ENCODE data around the gene ARHGAP22.
A peak's percentile ranks its signal among the peaks of the same experiment; 100 is the strongest.

Gene ARHGAP22

GRCh38 chr10:48459270-48460150 lies 145.4 kb downstream of the ARHGAP22 start:
- peak; percentile 63 for DNase-seq

GRCh38 chr10:48458662-48459048 lies 146.2 kb downstream of the ARHGAP22 start:
- no peak for DNase-seq

DNA sequence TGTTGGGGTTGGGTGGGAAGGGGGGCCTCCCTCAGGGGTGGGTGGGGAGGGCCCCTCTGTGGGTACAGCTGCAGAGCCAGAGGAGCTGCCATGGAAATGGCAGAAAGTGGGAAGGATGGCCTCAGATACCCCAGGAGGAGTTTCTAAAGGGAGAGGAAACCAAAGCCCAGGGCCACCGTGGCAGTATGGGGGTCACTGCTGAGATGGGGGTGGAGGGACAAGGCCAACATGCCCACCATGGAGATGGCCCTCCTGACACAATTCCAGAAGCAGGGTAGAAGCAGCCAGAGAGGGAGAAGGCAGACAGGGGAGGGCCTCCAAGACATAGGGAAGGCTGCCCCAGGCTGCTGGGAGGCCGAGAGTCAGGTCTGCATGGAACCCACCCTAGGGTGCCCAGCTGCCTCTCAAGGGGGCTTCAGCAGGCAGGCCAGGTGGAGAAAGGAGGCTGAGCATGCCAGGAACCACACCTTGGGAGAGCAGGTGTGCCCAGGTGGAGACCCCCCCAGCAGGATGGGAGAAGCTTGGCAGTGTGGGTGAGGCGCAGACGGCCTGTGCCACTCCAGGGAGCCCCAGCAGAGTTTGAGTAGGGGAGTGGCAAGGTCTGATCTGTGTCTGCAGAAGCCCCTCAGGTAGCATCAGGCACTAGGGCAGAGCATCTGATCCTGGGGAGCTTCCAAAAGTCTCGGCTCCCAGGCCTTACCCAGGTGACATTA lies 146.8 kb downstream of the ARHGAP22 start:
- peak; percentile 44 for DNase-seq

DNA sequence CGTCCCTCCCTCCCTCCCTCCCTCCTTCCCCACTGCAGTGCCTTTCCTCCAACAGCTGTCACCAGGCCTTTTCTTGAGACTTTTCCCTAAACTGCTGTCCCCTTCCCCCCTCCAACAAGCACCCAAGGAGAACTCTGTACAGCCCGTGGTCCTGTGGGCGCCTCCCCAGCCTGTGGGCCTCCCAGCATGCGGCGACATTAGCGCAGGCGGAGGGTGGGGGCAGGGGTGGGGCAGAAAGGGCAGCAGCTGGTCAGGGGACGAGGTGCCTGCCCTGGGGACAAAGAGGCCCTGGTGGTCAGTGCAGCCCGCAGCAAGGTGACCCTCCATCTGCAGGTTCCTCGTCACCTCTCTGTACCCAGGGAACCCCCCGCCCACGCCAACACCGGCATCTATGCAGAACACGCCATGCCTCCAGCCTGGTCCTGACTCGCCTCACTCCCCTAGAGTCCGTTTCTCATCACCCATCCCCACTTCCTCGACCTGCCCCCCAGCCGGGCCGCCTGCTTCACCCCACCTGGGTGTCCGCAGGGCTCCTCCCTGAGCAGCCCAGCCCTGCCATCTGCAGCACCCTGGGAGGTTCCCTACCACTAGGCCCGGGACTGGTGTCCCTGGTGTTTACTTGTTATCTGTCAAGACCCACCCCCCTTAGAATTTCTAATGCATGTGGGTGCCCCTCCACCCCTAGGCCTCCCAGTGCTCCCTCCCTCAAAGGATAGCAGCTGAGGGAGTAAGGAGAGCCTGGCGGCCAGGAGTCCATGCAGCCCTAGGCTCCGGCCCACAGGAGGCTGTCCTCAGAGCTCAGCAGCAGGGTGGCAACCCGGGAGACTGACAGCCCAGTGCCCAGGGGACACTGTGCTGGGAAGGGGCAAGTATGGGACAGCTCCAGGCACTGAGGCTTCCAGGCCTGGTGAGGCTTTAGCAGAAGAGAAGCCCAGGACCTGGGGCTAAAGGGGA lies 147.8 kb downstream of the ARHGAP22 start:
- peak; percentile 43 for DNase-seq

DNA sequence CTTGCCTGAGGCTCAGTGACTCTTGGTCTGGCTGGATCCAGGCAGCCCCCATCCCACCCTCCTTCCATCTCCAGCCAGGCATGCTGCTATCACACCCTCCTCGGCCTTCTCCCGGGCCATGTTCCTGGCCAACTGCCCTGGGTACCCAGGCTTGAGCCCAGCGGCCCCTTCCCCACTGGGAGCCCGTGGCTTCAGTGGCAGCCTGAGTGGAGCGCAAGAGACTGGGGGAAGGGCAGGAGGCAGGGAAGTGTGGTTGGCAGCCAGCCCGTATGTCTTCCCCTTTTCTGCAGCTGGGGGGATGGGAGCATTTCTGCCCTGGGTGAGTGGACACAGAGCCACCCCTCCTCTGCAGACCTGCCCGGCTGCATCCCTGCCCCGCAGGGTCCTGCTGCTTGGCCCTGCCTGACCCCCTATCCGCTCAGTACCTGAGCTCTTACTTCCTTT lies 148.5 kb downstream of the ARHGAP22 start:
- peak; percentile 49 for DNase-seq

DNA sequence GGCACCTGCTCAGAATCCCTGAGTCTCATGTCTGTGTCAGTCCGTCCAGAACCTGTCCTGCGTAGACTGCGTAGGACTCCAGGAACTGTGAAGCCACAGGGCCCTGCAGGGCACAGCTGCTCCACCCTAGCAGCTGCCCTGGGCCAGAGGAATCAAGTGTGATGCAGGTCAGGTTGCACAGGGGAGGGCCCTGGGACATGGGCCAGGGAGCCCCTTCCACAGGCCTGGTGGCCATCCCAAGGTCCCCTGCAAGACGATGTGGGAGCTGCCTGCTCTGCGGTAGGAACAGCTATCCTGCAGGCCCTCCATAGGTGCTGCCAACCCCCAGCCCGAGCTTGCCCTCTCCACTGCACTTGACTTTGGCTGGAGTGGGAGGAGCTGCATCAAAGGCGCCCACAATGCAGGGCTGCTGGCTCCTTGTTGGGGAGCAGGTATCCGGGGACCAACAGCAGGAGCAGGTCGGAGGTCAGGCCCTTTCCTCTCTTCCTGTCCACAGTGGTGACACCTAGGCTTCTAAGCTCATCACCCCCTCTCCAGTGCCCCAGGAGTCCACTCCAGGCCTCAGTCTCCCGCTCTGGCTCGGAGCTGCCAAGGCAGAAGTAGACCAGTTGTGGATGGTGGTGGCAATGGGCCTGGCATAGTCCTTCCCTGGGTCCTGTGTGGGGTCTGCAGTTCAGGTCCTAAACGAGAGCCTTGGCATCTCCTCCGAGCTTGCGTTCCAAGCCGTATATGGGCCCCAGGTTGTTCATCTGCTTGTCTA lies 149.3 kb downstream of the ARHGAP22 start:
- peak; percentile 46 for DNase-seq

DNA sequence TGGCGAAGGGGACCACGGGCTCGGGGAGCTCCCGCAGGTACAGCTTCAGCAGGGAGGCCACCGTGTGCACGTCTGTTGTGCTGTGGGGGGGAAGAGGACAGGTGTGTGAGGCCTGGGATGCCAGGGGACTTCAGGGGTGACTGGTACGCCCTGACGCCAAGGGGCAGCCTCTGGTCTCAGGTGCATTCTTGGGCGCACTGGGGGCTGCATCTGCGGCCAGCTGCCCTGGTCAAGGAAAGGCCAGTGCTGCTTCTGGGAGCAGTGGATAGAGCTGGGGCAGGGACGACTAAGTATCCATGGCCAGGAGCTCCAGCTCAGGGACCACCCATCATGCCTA lies 149.8 kb downstream of the ARHGAP22 start:
- DNase-seq = peak; percentile 45

- peak; percentile 72 for DNase-seq
Observed at GRCh38 chr10:48454302-48455054, 150.4 kb downstream of the ARHGAP22 start.

DNA sequence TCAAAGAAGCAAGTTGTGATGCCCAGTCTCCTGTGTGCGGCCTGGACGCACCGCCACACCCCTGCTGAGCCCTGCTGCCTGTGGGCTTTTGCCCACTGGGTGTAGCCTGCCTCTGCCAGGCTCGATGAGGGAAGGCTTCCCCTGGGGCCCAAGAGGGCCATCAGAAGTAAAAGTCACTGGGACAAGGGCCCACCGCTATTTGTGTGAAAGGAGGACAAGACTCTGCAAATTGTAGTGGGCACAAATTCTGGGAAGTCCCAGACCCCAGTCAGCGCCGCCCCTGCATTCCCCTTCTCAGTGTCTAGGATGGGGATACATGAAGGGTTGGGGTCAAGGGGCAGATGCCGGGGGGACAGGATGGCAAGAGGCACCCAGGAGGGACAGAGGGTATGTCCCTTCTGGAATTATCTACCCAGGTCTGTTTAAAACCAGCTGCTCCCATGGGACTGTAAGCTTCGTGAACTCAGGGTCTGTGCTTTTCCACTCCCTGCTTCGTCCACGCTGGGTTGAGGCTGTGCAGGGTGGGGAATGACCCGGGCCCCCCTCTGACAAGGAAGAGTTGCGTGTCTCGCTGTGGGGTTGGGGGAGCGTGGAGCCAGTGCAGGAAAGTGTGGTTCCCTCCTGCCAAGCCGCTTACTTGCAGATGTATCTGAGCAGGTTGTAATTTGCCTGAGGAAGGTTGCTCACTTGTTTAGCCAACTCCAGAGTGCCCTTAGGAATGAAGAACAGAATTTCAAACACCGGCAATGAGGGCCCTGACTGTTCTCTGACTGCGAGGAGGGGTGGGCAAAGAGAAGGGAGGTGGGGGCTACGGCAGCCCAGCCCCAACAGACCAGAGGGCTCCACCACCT lies 151.2 kb downstream of the ARHGAP22 start:
- peak; percentile 39 for DNase-seq

DNA sequence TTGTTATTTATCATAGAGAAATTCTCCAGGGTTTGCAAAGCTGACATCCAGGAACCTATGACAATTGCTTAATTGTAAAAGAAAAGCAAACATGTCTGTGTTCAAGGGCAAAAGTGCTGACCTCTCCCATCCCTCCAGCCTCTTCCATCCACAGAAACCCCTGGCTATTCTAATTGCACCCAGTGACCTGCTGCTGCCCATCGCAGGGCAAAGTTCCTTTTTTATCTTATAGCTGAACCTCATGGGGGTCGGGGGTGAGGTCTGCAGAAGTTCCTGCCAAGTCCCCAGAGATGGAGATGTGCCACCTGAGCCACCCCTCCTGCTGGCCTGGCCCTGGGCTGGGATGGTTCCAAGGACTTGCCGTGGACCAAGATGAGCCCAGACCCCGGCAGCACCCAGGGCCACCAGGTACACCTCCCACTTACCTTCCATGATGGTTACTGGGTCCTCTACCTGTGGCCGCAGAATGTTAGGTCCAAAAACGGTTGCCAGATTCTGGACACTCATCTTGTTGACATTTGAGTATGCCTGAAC lies 151.9 kb downstream of the ARHGAP22 start:
- DNase-seq = peak; percentile 47

DNA sequence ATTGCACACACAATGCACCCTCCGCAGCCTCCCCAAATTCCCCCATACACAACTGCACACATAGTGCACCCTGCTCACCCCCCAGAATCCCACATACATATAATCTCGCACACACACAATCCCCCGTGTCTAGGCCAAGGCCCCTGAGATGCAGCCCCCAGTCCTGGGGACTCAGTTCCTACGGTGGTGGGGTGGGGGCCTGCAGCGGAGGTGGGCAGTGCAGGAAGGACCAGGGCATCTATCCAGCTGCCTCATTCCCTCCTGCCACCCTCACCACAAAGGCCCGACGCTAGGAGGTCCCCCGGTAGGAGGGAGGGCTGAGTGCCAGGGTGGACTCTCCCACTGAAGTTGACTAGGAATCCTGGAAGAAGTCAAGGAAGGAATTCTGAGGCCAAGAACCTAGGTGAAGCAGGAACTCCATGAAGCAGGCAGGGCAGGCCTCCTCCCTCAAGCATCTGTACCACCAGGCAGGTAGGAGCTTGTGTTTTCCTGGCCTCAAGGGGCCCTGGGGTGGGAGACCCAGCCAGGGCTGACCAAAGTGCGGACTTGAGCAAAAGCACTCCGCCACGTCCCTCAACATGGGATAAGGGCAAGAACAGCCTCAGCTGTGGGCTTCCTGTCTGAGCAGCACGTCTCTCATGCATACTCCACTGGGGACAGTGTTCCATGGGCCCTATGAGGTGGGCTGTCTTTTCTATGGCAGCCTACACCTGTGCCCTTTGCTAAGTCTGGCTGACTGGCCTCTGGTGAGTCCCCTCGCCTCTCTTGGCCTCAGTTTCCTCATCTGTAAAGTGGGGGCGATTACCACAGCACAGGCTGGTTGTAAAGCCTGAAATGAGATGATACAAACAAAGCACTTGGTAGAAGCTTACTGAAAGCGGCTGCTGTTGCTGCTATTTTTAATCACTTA lies 152.6 kb downstream of the ARHGAP22 start:
- peak; percentile 46 for DNase-seq

DNA sequence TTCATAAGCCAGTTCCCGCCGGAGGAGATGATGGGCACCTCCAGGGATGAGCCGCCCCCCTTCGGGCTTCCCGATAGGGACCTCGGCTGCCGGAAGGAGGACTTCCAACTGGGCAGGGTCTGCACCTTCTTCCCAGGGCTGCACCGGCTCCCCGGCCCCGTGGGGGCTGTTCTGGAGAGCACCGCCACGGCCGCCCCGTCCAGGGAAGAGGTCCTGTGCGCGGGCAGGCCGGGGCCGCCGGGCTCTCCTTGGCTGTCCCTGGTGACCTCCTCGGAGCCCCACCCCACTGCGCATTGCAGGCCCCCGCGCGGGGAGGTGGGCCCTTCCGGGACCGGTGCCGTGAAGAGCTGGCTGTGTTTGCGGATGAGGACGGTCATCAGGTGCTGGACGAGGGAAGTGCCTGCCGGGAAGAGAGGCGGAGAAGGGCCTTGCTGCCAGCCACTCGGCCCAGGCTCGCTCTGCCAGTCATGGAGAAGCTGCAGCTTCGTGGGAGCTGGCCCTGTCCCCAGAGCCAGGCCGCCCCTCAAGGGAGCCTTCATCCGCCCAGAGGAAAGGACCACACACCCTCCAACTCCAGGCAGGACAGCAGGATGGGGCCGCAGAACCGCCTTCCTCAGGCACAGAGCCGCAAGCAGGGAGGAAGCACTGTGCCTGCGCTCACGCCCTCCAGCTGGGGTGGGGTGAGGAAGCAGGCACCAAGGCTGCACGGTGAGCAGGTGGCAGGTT lies 154.0 kb downstream of the ARHGAP22 start:
- DNase-seq = peak; percentile 55

DNA sequence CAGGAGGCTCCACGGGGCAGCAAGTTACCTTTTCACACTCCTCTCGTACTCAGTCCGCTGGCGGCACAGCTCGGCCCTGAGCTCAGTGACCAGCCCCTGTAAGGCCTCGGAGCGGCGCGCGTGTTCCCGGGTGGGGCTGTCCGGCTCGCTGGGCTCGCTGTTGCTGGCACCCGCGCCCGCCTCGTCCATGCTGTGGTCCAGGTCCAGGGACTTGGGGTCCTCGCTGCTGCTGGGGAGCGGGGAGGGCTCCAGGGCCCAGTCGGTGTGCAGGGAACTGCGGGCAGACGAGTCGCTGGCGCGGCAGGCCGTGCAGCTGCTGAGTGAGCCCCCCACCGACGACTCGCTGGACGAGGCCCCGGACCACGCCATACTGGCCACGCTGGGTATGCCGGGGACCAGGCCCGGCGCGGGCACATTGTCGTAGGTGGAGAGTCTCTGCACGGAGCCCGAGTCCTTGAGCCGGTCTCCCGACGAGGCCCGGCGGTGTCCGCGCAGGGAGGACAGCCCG lies 154.6 kb downstream of the ARHGAP22 start:
- DNase-seq = peak; percentile 45

- no peak for DNase-seq
Observed at GRCh38 chr10:48449501-48450232, 155.2 kb downstream of the ARHGAP22 start.

DNA sequence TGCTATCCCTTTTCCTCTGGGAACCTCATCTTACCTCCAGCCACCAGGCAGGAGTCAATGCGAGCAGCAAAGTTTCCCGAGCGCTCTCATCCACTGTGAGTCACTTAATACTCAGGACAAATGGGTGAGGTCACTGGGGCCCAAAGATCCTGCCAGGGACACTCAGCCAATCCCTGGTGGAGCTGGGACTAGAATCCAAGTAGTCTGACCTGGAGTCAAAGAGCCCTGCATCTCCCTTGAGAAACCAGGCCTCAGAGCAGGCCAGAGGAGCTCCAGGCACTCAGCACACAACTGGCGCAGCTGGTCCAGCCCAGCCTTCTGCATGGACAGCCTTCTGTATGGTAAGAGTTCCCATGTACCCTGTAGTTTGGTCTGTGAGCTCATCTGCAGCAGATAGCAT lies 156.1 kb downstream of the ARHGAP22 start:
- peak; percentile 76 for DNase-seq

- DNase-seq = no peak
Observed at GRCh38 chr10:48447356-48448215, 157.3 kb downstream of the ARHGAP22 start.

All from islet precursor cell (in vitro differentiated cells).